Measurements from ENCODE around the gene PNRC2.
A peak's percentile ranks its signal among the peaks of the same experiment; 100 is the strongest.
"Not testable (repeated sequence)": the region's sequence is repeated elsewhere in the genome, so short reads cannot be mapped to it uniquely, and the experiment has no call there.

PNRC2 gene

GRCh38 chr1:23995431-23995837 is 35.8 kb downstream of the PNRC2 start:
- no peak for DNase-seq

- DNase-seq: no peak
Observed at GRCh38 chr1:23996700-23997229, 37.1 kb downstream of the PNRC2 start.

GRCh38 chr1:23997812-23998211 is 38.2 kb downstream of the PNRC2 start:
- no peak for DNase-seq

GRCh38 chr1:23999156-23999671 is 39.6 kb downstream of the PNRC2 start:
- no peak for DNase-seq

GRCh38 chr1:24002695-24003094 is 43.1 kb downstream of the PNRC2 start:
- DNase-seq: no peak

- DNase-seq: no peak
Observed at GRCh38 chr1:24003331-24003972, 43.8 kb downstream of the PNRC2 start.

GRCh38 chr1:24004132-24004531 is 44.5 kb downstream of the PNRC2 start:
- no peak for DNase-seq

GRCh38 chr1:24005163-24005562 is 45.5 kb downstream of the PNRC2 start:
- no peak for DNase-seq

- DNase-seq: no peak
Observed at GRCh38 chr1:24007079-24007478, 47.5 kb downstream of the PNRC2 start.

- not testable (repeated sequence) for DNase-seq
Observed at GRCh38 chr1:24008574-24009184, 49.1 kb downstream of the PNRC2 start.

- DNase-seq: peak; percentile 78
Observed at GRCh38 chr1:24009406-24009805, 49.8 kb downstream of the PNRC2 start.

- DNase-seq: no peak
Observed at GRCh38 chr1:24010650-24011049, 51.0 kb downstream of the PNRC2 start.

- DNase-seq: not testable (repeated sequence)
Observed at GRCh38 chr1:24012878-24013277, 53.2 kb downstream of the PNRC2 start.
